AG08395 (cell line): Measurements from ENCODE around the gene CYP2F1.
"Not testable (repeated sequence)": the region's sequence is repeated elsewhere in the genome, so short reads cannot be mapped to it uniquely, and the experiment has no call there.

Source experiments
- DNase-seq: peaks from one replicate; pipeline ENCODE4 v3.0.0; 2012; ENCODE audit warnings: mixed read lengths, low spot score

CYP2F1 gene

DNA sequence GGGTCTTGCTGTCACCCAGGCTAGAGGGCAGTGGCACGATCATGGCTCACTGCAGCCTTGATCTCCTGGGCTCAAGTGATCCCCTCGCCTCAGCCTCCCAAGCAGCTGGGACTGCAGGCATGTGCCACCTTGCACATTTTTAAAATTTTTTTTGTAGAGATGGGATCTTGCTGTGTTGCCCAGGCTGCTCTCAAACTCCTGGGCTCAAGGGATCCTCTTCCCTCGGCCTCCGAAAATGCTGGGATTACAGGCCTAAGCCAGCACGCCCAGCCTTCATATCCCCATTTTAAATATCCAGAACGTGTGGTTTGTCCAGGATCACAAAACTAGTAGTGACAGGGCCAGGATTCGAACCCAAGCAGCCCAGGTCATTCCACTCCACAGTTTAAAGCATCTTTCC lies 13.1 kb downstream of the CYP2F1 start:
- DNase-seq, result not testable (repeated sequence)

DNA sequence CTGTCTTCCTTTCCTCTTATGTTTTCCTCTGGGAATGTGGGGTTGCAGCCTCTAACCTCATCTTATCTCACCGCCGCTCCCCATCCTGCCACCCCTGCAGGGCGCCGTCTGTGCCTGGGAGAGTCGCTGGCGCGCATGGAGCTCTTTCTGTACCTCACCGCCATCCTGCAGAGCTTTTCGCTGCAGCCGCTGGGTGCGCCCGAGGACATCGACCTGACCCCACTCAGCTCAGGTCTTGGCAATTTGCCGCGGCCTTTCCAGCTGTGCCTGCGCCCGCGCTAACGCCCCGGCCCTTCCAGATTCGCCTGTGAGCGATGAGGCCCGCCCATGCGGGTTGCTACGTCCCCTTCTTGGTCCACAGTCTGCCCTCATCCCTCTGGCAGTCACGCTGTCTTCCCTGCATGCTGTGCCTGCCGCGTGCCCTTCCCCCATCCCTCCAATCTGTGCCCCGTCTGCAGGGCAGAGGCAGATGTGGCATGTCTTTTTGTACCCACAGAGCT lies 13.6 kb downstream of the CYP2F1 start:
- DNase-seq, result not testable (repeated sequence)

DNA sequence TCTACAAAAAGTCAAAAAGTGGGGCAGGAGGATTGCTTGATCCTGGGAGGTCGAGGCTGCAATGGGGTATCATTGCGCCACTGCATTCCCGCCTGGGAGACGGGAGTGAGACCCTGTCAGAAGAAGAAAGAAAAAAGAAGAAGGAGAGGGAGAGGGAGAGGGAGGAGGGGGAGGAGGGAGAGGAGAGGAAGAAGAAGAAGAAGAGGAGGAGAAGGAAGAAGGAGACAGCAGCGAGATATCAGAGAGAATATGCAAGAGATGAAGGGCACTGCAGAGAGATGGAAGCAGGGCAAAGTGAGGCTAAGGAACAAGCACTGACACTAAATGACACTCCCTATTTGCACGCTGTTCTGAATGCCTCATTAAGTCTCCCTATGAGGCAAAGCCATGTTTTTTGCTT lies 14.5 kb downstream of the CYP2F1 start:
- no peak for DNase-seq

DNA sequence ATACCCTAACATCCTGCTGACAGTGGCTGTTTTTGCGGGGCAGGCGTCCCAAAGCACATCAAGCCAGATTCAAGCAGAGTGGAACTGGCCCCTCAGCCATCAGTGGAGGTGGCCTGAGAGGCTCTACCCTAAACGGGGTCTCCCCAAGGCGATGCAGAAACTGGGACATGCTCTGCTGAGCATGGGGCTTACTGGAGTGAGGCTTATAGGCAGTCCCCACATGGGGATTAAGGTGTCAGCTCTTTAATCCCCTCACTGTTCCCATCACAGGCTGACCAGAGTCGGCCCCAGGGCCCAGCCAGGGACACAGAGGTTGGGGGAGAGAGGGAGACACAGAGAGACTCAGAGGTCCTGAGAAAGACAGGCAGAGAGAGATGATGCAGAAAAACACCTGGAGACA lies 17.0 kb downstream of the CYP2F1 start:
- DNase-seq, result no peak

DNA sequence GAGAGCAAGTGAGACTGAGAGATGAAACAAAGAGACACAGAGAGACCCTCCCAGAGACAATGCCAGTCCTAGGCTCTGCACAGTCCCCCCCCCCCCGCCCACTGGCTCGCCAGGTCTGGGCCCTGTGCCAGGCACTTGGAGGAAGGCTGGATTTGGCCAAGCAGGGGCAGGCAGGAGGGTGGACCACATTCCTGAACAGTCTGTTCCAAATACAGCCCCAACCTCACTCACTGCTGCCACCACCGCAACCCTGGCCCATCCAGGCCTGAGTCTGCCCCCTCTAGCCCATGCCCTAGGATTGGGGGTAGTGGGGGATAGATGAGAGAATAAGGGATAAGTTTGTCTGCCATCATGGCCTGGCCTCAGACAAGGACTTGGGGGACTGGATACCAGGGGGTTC lies 19.0 kb downstream of the CYP2F1 start:
- no peak for DNase-seq

DNA sequence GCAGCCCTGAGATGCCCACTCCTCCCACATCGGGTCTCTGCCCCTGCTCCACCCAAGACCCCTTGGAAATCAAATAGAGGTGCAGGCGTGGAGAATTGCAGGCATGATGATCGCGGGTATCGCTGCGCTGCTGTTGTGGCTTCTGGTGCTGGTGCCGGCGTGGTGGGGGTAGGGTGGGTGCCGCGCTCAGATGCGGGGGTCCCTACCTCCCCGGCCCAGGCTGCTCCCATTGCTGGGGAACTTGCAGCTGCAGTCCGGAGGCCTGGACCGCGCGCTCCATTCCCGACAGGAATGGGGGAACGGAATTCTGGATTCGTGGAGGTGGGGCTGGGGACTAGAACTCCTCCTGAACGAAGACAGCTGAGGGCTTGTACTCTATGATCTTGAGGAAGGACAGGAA lies 20.4 kb downstream of the CYP2F1 start:
- no peak for DNase-seq

DNA sequence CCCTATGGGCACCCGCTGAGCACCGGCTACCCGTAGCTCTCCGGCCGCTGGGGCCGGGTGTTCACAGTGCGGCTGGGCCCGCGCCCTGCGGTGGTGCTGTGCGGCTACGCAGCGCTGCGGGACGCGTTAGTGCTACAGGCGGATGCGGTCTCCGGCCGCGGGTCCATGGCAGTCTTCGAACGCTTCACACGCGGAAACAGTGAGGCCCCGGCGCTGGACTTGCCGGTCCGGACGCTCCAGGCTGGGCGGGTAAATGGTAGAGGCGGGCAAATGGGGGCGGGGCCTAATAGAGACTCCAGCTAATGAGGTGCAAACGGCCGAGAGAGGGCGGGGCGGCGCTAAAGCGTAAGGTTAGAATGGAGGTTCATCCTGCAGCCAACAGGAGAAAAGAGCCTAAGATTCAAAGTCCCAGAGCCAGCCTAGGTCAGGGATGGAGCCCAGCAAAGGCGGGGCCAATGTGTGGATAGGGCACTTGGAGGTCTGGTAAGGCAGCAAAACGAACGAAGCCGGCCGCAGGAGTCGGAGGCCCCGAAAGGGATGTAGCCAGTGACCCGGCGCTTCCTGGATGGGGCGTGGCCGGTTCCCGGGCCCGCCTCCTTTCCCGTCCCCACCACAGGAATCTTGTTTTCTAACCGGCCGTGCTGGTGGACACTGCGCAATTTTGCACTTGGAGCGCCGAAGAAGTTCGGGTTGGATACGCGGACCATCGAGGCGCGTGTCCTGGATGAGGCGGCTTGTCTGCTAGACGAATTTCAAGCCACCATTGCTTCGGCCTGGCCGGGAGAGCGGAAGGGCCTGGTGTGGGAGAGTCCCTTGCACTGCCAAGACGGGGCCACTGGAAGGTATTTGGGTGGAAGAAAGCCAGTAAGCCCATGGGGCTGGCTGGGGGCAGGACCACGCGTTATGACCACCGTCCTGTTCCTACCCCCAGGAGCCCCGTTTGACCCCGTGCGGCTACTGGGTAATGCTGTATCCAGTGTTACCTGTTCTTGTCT lies 21.5 kb downstream of the CYP2F1 start:
- DNase-seq, result peak; percentile 56

DNA sequence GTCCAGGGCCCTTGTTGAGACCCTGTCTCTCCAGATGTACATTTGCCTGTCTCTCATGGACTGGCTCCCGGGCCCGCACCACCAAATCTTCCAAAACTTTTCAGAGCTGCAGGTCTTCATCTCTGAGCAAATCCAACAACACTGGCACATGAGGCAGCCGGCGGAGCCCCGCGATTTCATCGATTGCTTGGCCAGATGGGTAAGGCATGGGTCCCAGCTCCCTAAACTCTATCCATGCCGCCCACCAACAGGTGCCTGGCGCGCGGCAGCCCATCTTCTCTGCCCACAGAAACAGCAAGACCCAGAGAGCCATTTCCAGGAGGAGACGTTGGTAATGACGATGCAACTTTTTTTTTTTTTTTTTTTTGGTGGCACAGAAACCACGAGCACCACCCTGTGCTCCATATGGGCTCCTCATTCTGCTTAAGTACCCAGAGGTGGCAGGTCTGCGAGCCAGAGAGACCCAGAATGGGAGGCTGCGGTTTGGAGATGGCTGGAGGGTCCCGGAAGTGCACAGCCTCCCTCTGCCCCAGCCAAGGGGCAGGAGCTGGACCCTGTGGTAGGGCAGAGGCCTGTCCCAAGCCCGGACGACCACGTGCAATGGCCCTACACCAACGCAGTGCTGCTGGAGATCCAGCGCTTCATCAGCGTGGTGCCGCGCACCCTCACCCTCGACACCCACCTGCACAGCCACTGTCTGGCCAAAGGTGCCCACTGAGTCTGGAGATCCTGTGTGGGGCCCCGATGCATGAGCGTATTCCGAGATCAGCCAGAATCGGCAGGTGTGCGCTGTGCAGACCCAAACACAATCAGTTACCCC lies 22.6 kb downstream of the CYP2F1 start:
- no peak for DNase-seq

DNA sequence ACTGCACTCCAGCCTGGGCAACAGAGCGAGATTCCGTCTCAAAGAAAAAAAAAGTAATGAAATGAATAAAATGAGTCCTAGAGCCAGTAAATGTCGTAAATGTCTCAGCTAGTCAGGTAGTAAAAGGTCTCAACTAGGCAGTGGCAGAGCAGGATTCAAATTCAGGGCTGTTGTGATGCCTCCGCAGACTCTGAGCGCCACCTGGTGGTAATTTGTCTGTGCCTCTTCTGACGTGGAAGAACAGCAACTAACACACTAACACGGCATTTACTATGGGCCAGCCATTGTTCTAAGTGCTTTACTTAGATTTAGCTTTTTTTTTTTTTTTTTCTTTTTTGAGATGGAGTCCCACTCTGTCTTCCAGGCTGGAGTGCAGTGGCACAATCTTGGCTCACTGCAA lies 30.2 kb downstream of the CYP2F1 start:
- peak; percentile 70 for DNase-seq

DNA sequence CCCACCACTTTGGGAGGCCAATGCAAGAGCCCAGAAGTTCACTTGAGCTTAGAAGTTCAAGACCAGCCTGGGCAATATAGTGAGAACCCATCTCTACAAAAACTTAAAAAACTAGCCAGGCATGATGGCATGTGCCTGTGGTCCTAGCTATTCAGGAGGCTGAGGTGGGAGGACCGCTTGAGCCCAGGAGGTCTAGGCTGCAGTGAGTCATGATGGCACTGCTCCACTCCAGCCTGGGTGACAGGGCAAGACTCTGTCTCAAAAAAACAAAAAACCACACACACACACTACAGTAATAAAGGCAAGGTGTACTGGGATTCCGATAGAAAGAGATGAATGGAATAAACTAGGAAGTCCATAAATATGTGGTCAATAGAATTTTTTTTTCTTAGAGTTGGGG lies 35.6 kb downstream of the CYP2F1 start:
- no peak for DNase-seq

DNA sequence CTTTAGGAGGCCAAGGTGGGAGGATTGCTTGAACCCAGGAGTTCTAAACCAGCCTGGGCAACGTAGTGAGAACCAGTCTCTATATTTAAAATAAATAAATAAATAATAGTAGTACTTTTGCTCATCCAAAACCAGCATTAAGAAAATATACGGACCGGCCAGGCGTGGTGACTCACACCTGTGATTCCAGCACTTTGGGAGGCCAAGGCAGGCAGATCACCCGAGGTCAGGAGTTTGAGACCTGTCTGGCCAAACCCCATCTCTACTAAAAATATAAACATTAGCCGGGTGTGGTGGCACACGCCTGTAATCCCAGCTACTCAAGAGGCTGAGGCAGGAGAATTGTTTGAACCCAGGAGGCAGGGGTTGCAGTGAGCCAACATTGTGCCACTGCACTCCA lies 36.8 kb downstream of the CYP2F1 start:
- not testable (repeated sequence) for DNase-seq

DNA sequence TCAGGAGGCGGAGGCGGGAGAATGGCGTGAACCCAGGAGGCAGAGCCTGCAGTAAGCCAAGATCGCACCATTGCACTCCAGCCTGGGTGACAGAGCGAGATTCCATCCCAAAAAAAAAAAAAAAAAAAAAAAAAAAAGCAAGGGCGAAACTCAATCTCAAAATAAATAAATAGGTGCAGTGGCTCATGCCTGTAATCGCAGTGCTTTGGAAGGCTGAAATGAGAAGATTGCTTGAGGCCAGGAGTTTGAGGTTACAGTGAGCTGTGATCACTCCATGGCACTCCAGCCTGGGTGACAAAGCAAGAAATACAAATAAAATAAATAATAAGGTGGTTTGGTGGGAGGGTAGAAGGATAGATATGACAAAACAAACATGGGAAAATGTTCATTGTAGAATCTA lies 39.8 kb downstream of the CYP2F1 start:
- no peak for DNase-seq

DNA sequence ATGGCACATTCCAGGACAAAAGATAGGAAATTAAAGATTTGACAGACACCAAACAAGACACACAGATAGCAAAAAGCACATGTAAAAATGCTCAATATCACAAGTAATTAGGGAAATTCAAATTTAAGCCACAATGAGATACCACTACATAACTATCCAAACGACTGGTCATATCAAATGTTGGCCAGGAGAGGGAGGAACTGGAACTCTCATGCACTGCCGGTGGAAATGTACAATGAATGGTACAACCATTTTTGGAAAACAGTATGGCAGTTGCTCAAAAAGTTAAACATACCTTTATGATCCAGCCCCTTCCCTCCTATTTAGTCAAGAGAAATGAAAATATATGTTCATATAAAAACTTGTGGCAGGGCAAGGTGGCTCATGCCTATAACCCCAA lies 42.0 kb downstream of the CYP2F1 start:
- no peak for DNase-seq

DNA sequence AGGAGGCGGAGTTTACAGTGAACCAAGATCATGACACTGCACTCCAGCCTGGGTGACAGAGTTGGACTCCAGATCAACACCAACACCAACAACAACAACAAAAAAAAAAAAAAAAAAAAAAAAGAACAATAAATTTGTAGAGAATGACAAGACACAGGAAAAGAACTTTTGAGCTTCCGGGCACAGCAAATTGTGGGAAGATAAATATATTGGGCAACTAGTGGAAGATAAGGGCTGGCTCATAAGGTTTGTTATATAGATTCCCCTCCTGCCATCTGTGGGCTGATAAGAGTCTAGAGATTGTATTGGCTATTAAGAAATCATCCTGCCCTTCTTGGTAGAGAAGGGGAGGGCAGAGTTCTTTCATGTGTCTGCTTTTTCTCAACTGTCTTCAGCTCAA lies 45.6 kb downstream of the CYP2F1 start:
- no peak for DNase-seq

DNA sequence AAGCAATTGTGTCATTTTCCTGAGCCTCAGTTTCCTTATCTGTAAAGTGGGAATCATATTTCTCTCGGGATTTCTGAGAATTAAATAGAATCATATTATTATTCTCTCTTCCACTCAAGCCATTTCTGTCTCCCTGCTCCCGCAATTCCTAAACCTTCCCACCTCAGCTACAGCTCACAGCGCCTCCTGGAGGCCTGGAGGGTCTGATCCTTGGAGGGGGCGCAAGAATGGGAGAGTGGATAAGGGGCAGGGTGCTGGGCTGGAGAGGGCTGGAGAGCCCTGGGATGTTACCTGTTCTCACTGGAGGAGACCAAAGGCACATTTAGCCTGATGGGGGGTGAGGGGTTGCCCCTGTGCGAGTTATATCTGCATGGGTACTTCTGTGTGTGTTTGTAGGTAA lies 47.7 kb downstream of the CYP2F1 start:
- DNase-seq, result no peak

DNA sequence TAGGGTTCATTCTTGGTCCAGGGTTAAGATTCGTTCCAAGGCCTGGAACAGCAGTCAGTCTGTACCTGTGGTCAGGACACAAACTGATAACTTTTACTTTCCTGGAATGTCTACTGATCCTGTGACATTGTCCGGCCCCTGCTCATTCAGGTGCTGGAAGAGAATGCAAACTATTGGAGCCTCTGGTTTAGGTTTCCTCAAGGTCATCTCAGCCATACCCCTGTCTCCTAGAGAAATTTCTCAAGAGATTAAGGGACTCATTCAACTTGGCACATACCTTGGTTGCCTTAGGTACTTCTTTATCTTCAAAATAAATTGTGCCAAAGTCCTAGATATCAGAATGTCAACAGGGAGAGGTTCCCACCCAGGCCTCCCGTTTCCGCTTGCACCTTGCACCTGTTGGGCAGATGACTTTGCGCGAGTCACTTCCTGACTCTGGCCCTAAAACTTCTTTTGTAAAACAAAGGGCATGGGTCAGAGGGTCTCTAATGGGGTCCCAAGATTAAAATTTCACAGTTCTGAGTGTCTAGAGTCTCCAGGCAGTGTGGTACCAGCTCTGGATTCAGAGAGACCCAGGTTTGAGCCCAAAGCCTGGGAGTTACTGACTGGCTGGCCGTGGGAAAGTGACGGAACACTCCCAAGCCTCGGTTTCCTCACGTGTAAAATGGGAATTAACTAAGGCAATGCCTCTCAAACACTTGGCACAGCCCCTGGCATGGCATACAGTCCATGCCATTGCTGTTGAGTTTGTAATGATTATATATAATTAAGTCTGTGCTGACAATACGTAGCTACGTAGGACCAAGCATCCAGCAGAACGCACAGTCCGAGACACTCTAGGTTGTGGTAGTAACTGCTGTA lies 52.9 kb downstream of the CYP2F1 start:
- DNase-seq, result no peak

DNA sequence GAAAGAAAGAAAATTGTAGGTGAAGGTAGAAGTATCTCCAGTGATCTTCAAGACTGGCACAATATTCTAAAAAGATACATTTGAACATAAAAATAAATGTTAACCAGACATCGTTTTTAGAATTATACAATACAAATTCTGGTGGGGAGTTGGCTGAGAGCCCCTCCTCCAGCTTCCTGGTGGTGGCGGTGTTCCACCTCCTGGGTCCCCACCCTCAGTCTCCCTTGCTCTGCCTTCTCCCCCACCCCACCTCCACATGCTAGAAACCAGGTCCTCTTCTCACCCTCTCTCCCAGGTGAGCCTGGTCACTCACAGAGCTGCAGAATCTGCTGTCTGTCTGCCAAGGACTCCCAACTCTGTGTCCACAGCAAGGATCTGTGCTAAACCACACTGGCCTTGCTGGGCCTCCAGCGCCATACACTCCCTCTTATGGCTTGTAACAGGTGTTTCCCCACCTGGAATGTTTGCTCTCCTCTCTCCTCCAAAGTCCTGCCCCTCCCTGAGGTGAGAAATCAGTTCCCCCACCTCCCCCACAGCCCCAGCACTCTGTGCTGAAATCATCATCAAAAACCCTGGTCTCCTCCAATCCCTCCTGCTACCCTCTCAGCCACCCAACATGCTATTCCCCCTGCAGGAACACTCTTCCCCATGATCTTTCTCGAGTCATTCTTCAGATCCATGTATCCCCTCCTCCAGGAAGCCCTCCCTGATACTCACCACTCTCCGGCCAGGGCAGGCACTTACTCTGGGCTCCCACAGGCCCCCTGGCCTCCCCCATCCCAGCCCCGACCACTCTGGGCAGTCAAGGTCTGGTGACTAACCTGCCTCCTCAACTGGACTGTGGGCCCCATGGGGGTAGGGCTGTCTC lies 58.3 kb downstream of the CYP2F1 start:
- no peak for DNase-seq

DNA sequence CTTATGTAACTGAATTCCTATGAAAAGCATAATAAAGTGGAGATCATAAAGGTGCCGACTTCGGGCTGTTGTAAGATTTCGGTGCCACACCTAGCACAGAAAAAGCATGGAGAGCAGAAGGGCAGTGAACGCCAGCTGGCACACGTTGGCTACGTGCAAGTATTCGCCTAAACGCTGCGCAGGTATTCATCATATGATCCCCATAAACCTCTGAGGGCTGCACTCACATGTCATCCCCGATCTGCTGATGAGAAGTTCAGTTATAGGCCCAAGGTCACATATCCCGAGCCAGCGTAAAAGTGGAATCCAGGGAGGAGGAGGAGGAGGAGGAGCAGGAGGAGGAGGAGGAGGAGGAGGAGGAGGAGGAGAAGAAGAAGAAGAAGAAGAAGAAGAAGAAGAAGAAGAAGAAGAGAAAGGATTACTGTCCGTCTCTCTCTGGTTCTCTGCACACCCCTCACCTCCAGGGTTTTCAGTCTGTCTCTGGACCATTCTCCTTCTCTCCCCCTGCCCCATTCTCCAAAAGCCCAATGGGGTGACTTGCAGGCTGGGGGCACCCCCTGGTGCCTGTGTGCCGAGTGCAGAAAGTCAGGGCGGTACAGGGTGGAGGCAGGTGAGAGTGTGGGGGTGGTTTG lies 60.2 kb downstream of the CYP2F1 start:
- DNase-seq, result no peak

DNA sequence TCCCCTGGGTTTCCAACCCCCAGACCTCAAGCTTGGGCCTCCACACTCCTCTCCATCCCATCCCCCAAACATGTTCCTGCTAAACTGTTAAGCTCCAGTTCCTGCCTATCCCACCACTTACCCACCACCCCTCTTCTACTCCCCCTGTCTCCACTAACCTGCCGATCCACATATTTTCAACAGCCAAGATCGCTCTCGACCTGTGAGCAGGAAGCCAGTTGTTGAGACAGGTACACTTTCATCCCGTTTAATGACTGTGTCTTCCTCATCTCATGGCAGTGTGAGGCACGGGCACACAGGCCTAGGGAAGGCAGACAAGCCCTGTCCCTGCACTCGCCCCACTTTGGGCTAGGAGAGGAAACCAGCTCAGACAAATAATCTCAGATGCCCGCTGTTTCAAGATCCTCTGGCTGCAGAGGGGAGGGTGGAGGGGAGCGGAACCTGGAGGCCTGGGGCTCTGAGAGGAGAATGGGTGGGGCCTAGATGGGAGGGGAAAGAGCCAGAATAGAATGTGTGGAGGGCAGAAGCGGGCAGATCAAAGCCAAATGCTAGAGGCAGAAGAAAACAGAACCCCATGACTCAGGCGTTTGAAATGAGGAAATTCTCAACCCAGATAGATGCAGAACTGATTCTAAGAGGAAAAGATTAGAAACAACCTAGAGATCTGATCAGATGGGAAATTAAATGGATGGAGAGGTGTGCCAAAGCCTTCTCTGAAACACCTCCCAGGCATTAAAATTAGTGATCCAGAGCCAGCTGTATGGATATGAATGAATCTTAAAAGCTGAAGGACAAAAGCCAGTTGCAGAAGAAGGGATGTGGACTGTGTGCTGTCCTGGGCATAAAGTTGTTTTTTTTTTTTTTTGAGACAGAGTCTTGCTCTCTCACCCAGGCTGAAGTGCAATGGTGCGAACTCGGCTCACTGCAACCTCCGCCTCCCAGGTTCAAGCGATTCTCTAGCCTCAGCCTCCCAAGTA lies 61.9 kb downstream of the CYP2F1 start:
- peak; percentile 91 for DNase-seq
